CD4-positive, alpha-beta T cell treated with Interleukin-6 for 4 hours (primary cell): ENCODE data around the gene SMAD3.

ENCODE experiments used
- DNase-seq: peaks from one replicate; pipeline ENCODE4 v3.0.0-alpha.2; 2020; ENCODE audit warnings: mixed read lengths

Gene SMAD3

GRCh38 chr15:67185621-67186225 is 120.3 kb downstream of the SMAD3 start:
- DNase-seq: no peak

DNA sequence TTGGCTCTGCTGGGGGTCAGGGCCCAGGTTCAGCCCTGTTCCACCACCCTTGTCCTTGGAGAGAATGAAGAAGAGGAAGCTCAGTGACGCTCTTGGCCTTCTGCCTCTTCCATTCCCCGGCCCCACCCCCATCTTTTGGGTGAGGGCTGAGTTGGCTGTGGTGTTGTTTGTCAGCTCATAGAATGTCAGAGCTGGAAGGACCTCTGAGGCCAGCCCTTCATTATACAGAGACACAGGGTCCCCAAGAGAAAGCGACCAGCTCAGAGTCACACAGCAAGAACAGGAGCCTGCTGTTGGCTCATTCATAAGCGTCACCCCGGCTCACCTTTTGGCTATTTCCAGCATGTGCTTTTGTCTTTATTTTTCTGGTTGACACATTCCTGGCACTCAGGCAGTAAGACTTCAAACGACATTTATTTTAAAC is 120.8 kb downstream of the SMAD3 start:
- no peak for DNase-seq

DNA sequence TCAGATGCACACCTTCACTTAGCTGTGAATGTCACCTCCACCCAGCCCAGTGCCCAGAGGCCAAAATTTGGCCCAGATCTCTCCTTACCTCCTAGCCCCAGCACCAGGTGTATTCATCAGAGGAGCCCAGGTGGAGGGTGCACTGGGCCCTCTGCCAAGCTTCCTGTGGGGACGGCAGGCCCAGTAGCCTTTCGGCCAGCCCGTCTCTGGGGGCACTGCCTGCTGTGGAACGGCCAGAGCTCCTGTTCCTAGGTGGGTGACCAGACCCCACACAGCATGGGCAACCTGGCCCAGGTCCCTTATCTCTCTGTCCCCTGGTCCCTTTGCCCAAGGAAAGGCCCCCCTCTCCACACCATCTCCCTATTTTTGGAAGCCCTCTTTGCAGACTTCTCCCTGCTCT is 121.3 kb downstream of the SMAD3 start:
- no peak for DNase-seq

DNA sequence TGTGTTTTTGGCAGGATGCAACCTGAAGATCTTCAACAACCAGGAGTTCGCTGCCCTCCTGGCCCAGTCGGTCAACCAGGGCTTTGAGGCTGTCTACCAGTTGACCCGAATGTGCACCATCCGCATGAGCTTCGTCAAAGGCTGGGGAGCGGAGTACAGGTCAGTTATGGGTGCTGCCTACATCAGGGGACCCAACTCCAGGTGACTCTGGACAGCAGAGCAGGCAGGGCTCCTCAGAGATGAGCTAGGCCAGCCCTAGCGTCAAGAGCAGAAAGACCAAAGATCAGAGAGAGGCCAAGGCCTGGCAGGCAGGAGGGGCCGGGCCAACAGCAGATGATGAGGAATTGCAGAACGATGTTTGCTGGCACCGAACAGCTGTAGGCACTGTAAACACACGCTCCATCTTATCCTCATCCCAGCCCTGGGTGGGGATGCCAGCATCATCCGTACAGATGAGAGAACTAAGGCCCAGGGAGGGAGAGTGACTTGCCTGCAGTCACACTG is 122.0 kb downstream of the SMAD3 start:
- no peak for DNase-seq

- DNase-seq: no peak
Observed at GRCh38 chr15:67188551-67189218, 123.3 kb downstream of the SMAD3 start.

DNA sequence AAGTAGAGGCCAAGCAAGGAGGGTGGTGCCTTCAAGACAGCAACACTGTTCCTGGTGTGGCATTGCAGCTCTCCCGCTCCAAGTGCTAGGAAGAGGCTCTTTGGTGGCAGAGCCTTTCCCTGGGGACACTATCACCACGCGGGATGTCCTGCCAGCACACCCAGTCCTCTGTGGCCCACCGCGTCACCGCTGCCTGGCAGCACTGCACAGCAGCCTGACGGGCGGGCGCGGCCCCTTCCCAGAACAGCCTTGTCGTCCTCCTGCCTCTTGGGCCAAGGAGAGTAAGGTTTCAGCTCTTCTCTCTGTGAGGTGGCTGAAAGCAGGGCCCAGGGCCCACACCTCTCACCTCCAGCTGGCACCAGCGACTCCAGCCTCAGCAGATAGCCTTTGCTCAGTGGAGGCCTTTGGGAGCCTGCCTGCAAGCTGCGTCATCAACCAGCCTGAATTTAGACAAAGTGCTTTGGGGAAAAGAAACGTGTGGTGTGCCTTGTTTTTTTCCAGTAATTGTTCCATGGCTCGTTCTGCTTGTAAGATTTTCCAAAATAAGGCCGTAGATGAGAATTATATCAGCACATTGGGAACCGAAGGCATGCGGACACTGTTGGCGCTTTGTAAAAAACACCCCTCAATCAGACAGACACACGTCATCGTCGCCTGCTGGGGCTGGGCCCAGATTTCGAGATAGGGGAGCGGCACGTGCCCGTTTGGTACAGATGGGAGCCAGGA is 124.1 kb downstream of the SMAD3 start:
- DNase-seq: no peak

DNA sequence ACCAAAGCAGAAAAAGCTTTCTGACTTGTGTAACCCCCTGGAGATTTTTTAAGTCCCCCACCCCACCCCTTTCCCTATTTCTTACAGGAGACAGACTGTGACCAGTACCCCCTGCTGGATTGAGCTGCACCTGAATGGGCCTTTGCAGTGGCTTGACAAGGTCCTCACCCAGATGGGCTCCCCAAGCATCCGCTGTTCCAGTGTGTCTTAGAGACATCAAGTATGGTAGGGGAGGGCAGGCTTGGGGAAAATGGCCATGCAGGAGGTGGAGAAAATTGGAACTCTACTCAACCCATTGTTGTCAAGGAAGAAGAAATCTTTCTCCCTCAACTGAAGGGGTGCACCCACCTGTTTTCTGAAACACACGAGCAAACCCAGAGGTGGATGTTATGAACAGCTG is 124.9 kb downstream of the SMAD3 start:
- DNase-seq: no peak

GRCh38 chr15:67190813-67191212 is 125.4 kb downstream of the SMAD3 start:
- no peak for DNase-seq

DNA sequence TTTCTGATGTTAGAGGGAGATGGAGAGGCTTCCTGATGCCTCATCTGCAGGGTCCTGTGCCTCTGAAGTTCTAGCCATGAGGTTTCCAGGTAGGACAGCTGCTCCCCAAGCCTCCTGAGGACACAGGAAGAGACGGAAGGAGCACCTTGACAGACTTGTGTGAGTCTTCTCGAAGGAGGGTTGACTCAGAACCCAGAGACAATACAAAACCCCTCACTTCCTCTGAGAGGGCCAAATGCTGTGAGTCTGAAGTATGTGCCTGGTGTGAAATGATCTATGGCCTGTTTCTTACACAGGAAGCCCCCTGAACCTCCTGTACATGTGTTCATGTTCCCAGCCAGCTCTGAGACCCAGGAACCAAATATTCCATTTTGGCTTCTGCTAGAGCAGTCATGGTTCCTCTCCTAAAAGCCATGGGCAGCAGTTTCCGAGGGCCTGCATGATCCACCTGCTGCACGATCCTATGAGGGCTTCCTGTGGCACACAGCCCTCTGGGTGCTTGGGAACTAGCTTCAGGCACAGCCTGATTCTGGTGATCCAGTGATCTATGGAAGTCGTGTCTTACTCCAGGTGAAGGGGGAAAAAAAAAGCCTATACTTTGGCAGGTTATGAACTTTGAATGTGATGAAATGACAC is 126.9 kb downstream of the SMAD3 start:
- no peak for DNase-seq

- no peak for DNase-seq
Observed at GRCh38 chr15:67193223-67193990, 128.0 kb downstream of the SMAD3 start.

GRCh38 chr15:67194171-67195114 is 129.0 kb downstream of the SMAD3 start:
- no peak for DNase-seq

DNA sequence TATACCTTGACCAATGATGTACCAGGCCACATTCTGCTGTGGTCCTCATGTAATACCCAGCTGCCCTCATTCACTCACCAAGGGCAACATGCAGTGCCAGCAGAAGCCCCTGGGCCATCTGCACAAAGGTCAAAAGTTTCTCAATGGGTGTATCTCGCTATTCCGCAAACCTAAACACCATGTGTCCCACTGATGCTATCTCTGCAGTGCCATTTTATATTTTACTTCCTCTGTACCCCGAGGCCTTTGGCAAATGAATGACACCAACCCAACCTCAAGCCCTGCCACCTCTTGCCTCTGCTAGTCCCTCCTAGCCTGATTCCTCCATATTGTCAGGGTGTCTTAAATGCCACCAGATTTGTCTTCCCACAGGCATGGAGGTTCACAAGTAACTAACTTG is 129.9 kb downstream of the SMAD3 start:
- DNase-seq: no peak

DNA sequence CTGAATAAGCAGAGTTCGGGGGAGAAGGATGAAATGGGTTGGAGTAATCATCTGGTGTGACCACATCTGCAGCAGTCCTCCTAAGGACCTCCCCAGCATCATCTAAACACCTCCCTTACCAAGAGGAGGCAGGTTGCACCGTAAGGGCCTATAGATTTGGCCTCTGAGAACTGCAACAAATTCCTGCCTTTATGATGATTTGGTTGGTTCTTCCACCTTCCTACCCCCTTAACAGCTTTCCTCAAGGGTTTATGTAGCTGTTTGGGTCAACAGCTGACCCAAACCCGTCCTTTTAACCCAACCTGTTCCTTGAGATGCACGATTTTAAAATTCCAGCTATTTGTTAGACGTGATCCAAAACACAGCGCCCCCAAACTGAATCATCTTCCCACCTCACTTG is 130.8 kb downstream of the SMAD3 start:
- no peak for DNase-seq

DNA sequence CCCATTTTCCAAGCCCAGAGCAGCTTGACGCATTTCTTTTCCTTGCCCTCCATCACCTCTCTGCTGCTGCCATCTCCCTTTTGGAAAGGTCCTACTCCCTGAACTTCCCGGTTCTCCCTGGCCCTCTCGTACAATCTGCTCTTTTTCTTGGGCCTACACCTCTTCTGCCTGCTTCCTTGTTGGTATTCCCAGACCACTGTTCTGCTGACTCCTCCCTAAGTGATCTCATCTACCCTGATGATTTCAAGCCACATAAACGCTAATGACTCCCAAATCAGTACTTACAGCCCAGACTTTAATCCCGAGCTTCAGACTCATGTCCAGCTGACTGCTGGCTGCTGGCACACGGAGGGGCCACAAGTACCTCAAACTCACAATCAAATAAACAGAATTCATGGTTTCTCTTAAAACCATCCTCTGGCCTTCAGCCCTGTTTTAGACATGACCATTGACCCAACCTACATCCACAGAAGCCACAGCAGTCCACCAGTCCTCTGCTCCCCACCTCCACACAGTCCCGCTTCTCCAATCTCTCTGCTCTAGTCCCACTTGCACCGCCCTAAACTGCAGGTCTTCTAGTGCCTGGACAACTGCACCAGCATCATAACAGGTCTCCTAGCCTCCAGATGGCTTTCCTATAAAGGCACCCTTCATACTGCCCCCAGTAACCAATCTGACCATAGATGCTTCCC is 131.4 kb downstream of the SMAD3 start:
- no peak for DNase-seq

DNA sequence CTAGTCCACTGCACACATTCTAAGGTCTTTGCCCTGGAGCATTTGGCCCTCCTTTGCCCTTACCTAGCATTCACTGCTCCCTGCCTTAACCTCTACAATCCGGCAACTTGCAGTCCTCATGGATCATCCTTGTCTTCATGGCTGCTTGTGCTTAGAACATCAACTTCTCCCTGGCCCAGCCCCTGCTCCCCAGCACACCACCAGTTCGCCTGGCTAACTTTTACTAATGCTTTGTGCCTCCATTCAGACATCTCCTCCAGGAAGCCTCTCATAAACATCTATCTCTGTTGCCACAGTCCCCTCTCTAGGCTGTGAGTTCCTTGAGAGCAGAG is 131.9 kb downstream of the SMAD3 start:
- no peak for DNase-seq

- DNase-seq: no peak
Observed at GRCh38 chr15:67198157-67198754, 132.9 kb downstream of the SMAD3 start.

DNA sequence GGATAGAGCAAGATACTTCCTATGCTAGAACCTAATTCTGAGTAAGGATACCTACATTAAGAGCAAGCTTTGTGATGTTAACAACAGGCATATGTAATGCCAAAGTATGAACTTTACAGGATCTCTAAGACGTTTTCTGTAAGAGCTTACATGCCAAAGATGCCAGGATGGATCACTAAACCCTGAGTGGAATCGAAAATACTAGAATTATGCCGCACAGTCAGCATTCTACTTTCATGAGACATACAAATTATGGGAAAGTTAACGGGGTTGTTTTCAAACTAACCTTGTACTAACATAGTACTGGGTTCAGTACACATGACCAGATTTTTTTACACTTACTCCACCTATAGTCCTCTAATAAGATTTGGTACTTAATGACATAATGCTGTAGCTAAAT is 134.0 kb downstream of the SMAD3 start:
- DNase-seq: no peak

- no peak for DNase-seq
Observed at GRCh38 chr15:67199881-67200763, 134.7 kb downstream of the SMAD3 start.

DNA sequence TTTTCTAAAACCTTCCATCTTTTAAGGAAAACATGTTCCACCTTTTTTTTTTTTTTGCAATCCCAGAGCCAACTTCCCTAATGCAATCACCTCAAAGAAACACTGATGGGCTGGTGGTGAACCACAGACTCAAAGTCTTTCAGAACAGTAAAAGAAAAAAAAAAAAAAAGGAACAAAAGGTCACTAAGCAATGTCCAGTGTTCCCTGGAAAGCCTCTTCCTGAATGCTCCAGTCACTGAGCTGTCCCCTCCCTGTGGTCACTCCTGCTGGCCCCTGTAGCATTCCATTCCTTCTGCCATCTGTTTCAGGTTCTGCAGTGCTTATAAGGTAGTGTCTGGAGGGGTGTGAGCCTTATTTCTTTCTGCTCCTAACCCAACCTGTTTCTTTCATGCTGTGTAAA is 135.7 kb downstream of the SMAD3 start:
- no peak for DNase-seq

GRCh38 chr15:67202091-67202490 is 136.7 kb downstream of the SMAD3 start:
- no peak for DNase-seq
